Nephron (organoid): ENCODE measurements around the gene SPINT3.

Experiments used
- H3K27ac Mint-ChIP-seq, 3 experiments: 2 replicates each; pipeline ENCODE4 v1.8.0; 2020; ENCODE audit warnings: mixed read lengths in 3 of 3, mild to moderate bottlenecking in 2 of 3, moderate library complexity in 1 of 3
- H3K27me3 Mint-ChIP-seq: 2 replicates; pipeline ENCODE4 v1.8.0; 2021; ENCODE audit warnings: low read depth, mild to moderate bottlenecking, moderate library complexity, mixed read lengths
- H3K36me3 Mint-ChIP-seq: 2 replicates; pipeline ENCODE4 v1.8.0; 2020; ENCODE audit warnings: low read depth, mixed read lengths
- H3K4me1 Mint-ChIP-seq: 2 replicates; pipeline ENCODE4 v1.8.0; 2020; ENCODE audit warnings: mixed read lengths
- H3K4me3 Mint-ChIP-seq, 3 experiments: 2 replicates each; pipeline ENCODE4 v1.8.0; 2020; ENCODE audit warnings: mild to moderate bottlenecking in 3 of 3, mixed read lengths in 3 of 3, moderate library complexity in 2 of 3
- H3K9me3 Mint-ChIP-seq: 2 replicates; pipeline ENCODE4 v1.8.0; 2020; ENCODE audit warnings: mixed read lengths
- CTCF ChIP-seq, 3 experiments: fragments of 200-600 bp; sonication (generic); IDR thresholded peaks; one replicate each; pipeline ENCODE4 v1.5.0; 2021; ENCODE audit warnings: antibody characterized with exemption in 3 of 3; ENCODE audit not compliant: unreplicated experiment in 3 of 3

Gene SPINT3

GRCh38 chr20:45508068-45508886, 7.1 kb downstream of the SPINT3 start:
- no peaks in the 10 kb centered on the region for H3K4me1 Mint-ChIP-seq

GRCh38 chr20:45507011-45507820, 8.2 kb downstream of the SPINT3 start:
- no peaks in the 10 kb centered on the region for H3K9me3 Mint-ChIP-seq
- no peak overlapping the region for H3K27ac Mint-ChIP-seq
- H3K36me3 Mint-ChIP-seq = no peaks in the 10 kb centered on the region
- H3K4me1 Mint-ChIP-seq = no peaks in the 10 kb centered on the region
- H3K4me3 Mint-ChIP-seq = no peak overlapping the region
- TF ChIP-seq CTCF (IDR thresholded peaks at IDR 0.05; ENCODE audit: unreplicated experiment in 3 of 3) = no peak
- H3K27me3 Mint-ChIP-seq = peaks cover 5% of the 10 kb centered on the region

More at GRCh38 chr20:45508068-45508886, 7.1 kb downstream of the SPINT3 start:
- no peak overlapping the region for H3K27ac Mint-ChIP-seq
- peaks cover 9% of the 10 kb centered on the region for H3K27me3 Mint-ChIP-seq
- H3K36me3 Mint-ChIP-seq = no peaks in the 10 kb centered on the region
- TF ChIP-seq CTCF (IDR thresholded peaks at IDR 0.05; ENCODE audit: unreplicated experiment in 3 of 3) = no peak
- no peaks in the 10 kb centered on the region for H3K9me3 Mint-ChIP-seq
- H3K4me3 Mint-ChIP-seq = no peak overlapping the region

GRCh38 chr20:45506398-45506797, 9.0 kb downstream of the SPINT3 start:
- Mint-ChIP-seq H3K4me3 (no peak overlapping the region), H3K4me1 (no peaks in the 10 kb centered on the region), H3K27me3 (peaks cover 8% of the 10 kb centered on the region), H3K9me3 (no peaks in the 10 kb centered on the region), H3K27ac (no peak overlapping the region), H3K36me3 (no peaks in the 10 kb centered on the region)
- no peak for TF ChIP-seq CTCF (IDR thresholded peaks at IDR 0.05; ENCODE audit: unreplicated experiment in 3 of 3)

- Mint-ChIP-seq H3K27ac (no peak overlapping the region), H3K9me3 (no peaks in the 10 kb centered on the region), H3K36me3 (no peaks in the 10 kb centered on the region), H3K4me1 (no peaks in the 10 kb centered on the region), H3K4me3 (no peak overlapping the region), H3K27me3 (peaks cover 19% of the 10 kb centered on the region)
- TF ChIP-seq CTCF (IDR thresholded peaks at IDR 0.05; ENCODE audit: unreplicated experiment in 3 of 3) = no peak
Measured at GRCh38 chr20:45503403-45503802, 12.0 kb downstream of the SPINT3 start.

- Mint-ChIP-seq H3K4me3 (no peak overlapping the region), H3K27me3 (peaks cover 19% of the 10 kb centered on the region), H3K36me3 (no peaks in the 10 kb centered on the region), H3K4me1 (no peaks in the 10 kb centered on the region), H3K9me3 (no peaks in the 10 kb centered on the region), H3K27ac (no peak overlapping the region)
- TF ChIP-seq CTCF (IDR thresholded peaks at IDR 0.05; ENCODE audit: unreplicated experiment in 3 of 3) = no peak
Measured at GRCh38 chr20:45502561-45502960, 12.9 kb downstream of the SPINT3 start.
